ENCODE data around the gene ACTL6B.

The ACTL6B gene

GRCh38 chr7:100683659-100684533 lies 27.6 kb upstream of the ACTL6B start:
- no peak for DNase-seq (ENCODE audit: low read depth in 2 of 2)

- no peak for DNase-seq (ENCODE audit: low read depth in 2 of 2)
Observed at GRCh38 chr7:100682991-100683658, 26.9 kb upstream of the ACTL6B start.

GRCh38 chr7:100682228-100682741 lies 26.0 kb upstream of the ACTL6B start:
- DNase-seq (ENCODE audit: low read depth in 2 of 2) = no peak

- DNase-seq (ENCODE audit: low read depth in 2 of 2) = no peak
Observed at GRCh38 chr7:100681491-100682227, 25.4 kb upstream of the ACTL6B start.

- DNase-seq (ENCODE audit: low read depth in 2 of 2) = no peak
Observed at GRCh38 chr7:100680576-100681271, 24.5 kb upstream of the ACTL6B start.

GRCh38 chr7:100679927-100680575 lies 23.8 kb upstream of the ACTL6B start:
- DNase-seq (ENCODE audit: low read depth in 2 of 2) = no peak

GRCh38 chr7:100679129-100679926 lies 23.1 kb upstream of the ACTL6B start:
- DNase-seq (ENCODE audit: low read depth in 2 of 2) = no peak

- no peak for DNase-seq (ENCODE audit: low read depth in 2 of 2)
Observed at GRCh38 chr7:100678291-100678984, 22.2 kb upstream of the ACTL6B start.

- no peak for DNase-seq (ENCODE audit: low read depth in 2 of 2)
Observed at GRCh38 chr7:100677308-100678267, 21.3 kb upstream of the ACTL6B start.

GRCh38 chr7:100676501-100677306 lies 20.5 kb upstream of the ACTL6B start:
- no peak for DNase-seq (ENCODE audit: low read depth in 2 of 2)

GRCh38 chr7:100675581-100676350 lies 19.5 kb upstream of the ACTL6B start:
- DNase-seq (ENCODE audit: low read depth in 2 of 2) = peak; percentile 57 to 70

- no peak for DNase-seq (ENCODE audit: low read depth in 2 of 2)
Observed at GRCh38 chr7:100675105-100675451, 18.8 kb upstream of the ACTL6B start.

- DNase-seq (ENCODE audit: low read depth in 2 of 2) = no peak
Observed at GRCh38 chr7:100674411-100675104, 18.3 kb upstream of the ACTL6B start.

GRCh38 chr7:100673942-100674410 lies 17.7 kb upstream of the ACTL6B start:
- no peak for DNase-seq (ENCODE audit: low read depth in 2 of 2)

- peak; percentile 98 to 99 for DNase-seq (ENCODE audit: low read depth in 2 of 2)
Observed at GRCh38 chr7:100673302-100673941, 17.2 kb upstream of the ACTL6B start, which contains the start of gene GNB2. TSS of gene GNB2 (plus strand) at chr7:100673740. CDS start at chr7:100676266, 2,526 bp downstream.

Measured in activated CD4-positive, alpha-beta T cell treated with anti-CD3 and anti-CD28 coated beads for 24 hours (primary cell).